ENCODE results near the gene KRTAP4-16.
"Not testable (repeated sequence)": the region's sequence is repeated elsewhere in the genome, so short reads cannot be mapped to it uniquely, and the experiment has no call there.

Gene KRTAP4-16

GRCh38 chr17:41118721-41119120 is 16.7 kb upstream of the KRTAP4-16 start:
- no peak for DNase-seq

GRCh38 chr17:41117846-41118386 is 15.9 kb upstream of the KRTAP4-16 start, which contains the start of gene KRTAP4-11:
TSS of gene KRTAP4-11 (minus strand) at chr17:41118373. CDS start at chr17:41118315, 58 bp downstream.
- not testable (repeated sequence) for DNase-seq

- DNase-seq = no peak
These were observed 14.3 kb upstream of the KRTAP4-16 start for GRCh38 chr17:41116297-41116696.

- no peak for DNase-seq
These were observed 9.3 kb upstream of the KRTAP4-16 start for GRCh38 chr17:41111151-41111885.

- not testable (repeated sequence) for DNase-seq
These were observed 6.8 kb upstream of the KRTAP4-16 start for GRCh38 chr17:41108728-41109386.

GRCh38 chr17:41107941-41108450 is 6.0 kb upstream of the KRTAP4-16 start:
- DNase-seq = no peak

GRCh38 chr17:41105347-41105746 is 3.3 kb upstream of the KRTAP4-16 start, which contains the start of gene KRTAP4-9:
TSS of gene KRTAP4-9 (plus strand) at chr17:41105389. CDS start at chr17:41105389, 0 bp downstream.
- not testable (repeated sequence) for DNase-seq

GRCh38 chr17:41104386-41105038 is 2.5 kb upstream of the KRTAP4-16 start:
- not testable (repeated sequence) for DNase-seq

- DNase-seq = no peak
These were observed 1.9 kb upstream of the KRTAP4-16 start for GRCh38 chr17:41103896-41104295.

- not testable (repeated sequence) for DNase-seq
These were observed 2.1 kb downstream of the KRTAP4-16 start for GRCh38 chr17:41099682-41100480.

- DNase-seq = no peak
These were observed 3.5 kb downstream of the KRTAP4-16 start for GRCh38 chr17:41098481-41098880.

GRCh38 chr17:41098042-41098441 is 4.0 kb downstream of the KRTAP4-16 start, which contains the start of gene KRTAP4-8:
TSS of gene KRTAP4-8 (minus strand) at chr17:41098142. CDS start at chr17:41098084, 58 bp downstream.
- no peak for DNase-seq

GRCh38 chr17:41096055-41096454 is 6.0 kb downstream of the KRTAP4-16 start:
- no peak for DNase-seq

GRCh38 chr17:41088760-41089352 is 13.2 kb downstream of the KRTAP4-16 start:
- DNase-seq = not testable (repeated sequence)

GRCh38 chr17:41084100-41084856 is 17.7 kb downstream of the KRTAP4-16 start, which contains the start of gene KRTAP4-7:
TSS of gene KRTAP4-7 (plus strand) at chr17:41084150. CDS start at chr17:41084207, 57 bp downstream.
- DNase-seq = not testable (repeated sequence)

- DNase-seq = not testable (repeated sequence)
These were observed 18.6 kb downstream of the KRTAP4-16 start for GRCh38 chr17:41083427-41083826.

- DNase-seq = no peak
These were observed 19.4 kb downstream of the KRTAP4-16 start for GRCh38 chr17:41082626-41083025.

GRCh38 chr17:41076788-41077187 is 25.2 kb downstream of the KRTAP4-16 start:
- no peak for DNase-seq

- DNase-seq = no peak
These were observed 28.3 kb downstream of the KRTAP4-16 start for GRCh38 chr17:41073676-41074075.

- DNase-seq = peak; percentile 38
These were observed 30.2 kb downstream of the KRTAP4-16 start for GRCh38 chr17:41071606-41072360.
